Duodenal mucosa (tissue), 2 donors: ENCODE data around the gene FBLN7.

Source experiments
- H3K27ac ChIP-seq: one replicate; pipeline ENCODE4 v1.7.0; 2013; ENCODE audit warnings: low read depth, low read length
- H3K27me3 ChIP-seq, 2 donors: one replicate each; pipeline ENCODE4 v1.7.0; 2013; ENCODE audit warnings: low read length in 2 of 2, control low read depth in 1 of 2; ENCODE audit not compliant: insufficient read depth in 2 of 2, control insufficient read depth in 1 of 2
- H3K36me3 ChIP-seq, 2 donors: one replicate each; pipeline ENCODE4 v1.7.0; 2013; ENCODE audit warnings: low read length in 2 of 2, control low read depth in 1 of 2; ENCODE audit not compliant: insufficient read depth in 2 of 2, control insufficient read depth in 1 of 2
- H3K4me1 ChIP-seq, 2 donors: one replicate each; pipeline ENCODE4 v1.7.0; 2013; ENCODE audit warnings: low read length in 2 of 2, control low read depth in 1 of 2; ENCODE audit not compliant: insufficient read depth in 2 of 2, control insufficient read depth in 1 of 2
- H3K4me3 ChIP-seq, 2 donors: one replicate each; pipeline ENCODE4 v1.7.0; 2013; ENCODE audit warnings: low read length in 2 of 2, low read depth in 1 of 2
- H3K9ac ChIP-seq, 2 donors: one replicate each; pipeline ENCODE4 v1.7.0; 2013; ENCODE audit warnings: low read length in 2 of 2, low read depth in 1 of 2
- H3K9me3 ChIP-seq, 2 donors: one replicate each; pipeline ENCODE4 v1.7.0; 2013; ENCODE audit warnings: low read length in 2 of 2, control low read depth in 1 of 2; ENCODE audit not compliant: control insufficient read depth in 1 of 2

Gene FBLN7

GRCh38 chr2:112155331-112156151, 17.4 kb downstream of the FBLN7 start:
- no peaks in the 10 kb centered on the region for H3K9me3 ChIP-seq
- H3K4me1 ChIP-seq = peaks cover 5 to 10% of the 10 kb centered on the region in 2 donors
- H3K4me3 ChIP-seq = peak overlapping the region in 1 of 2 donors; percentile 9
- H3K27me3 ChIP-seq = no peaks in the 10 kb centered on the region
- no peak overlapping the region for H3K27ac ChIP-seq
- H3K36me3 ChIP-seq = no peaks in the 10 kb centered on the region
- no peak overlapping the region for H3K9ac ChIP-seq

DNA sequence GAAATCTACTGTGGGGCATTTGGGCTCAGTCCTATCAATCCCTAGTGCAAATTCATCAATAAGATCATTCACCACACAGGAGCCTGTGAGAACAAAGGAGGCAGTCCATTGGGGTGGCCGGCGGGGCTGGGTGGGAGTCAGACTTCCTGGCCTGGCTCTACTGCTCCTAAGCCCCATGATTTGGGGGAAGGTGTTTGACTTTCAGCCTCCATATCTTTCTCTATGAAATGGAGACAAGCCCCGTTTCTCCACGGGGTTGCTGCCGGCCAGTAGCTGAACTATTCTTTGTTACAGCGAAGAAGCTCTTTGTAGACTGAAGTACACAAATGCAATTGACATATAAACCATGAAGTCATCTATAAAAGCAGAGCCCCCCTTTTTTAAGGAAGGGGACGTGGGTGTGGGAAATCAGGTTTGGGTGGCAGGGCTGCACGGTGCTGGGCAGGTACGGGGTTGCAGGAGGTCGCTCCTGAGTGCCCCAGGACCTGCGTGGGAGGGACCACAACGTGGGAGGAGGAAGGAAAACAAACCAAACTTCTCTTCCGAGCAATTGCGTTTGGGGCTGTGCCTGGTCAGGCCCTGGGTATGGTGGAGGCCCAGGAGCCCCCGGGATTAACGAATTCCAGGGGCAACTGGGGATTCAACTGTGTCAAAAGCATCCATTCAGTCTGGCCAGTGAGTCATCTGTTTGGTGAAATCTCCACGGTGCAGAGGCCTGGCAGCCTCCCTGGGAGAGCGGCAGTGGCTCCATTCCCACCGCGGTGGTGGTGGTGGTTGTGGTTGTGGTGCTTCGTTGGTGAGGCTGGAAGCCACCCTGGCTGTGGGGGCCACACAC, 18.2 kb downstream of the FBLN7 start:
- Histone ChIP-seq H3K4me3 (peak overlapping the region in 1 of 2 donors; percentile 9), H3K9me3 (no peaks in the 10 kb centered on the region), H3K27me3 (no peaks in the 10 kb centered on the region), H3K27ac (no peak overlapping the region), H3K4me1 (peaks cover 5 to 10% of the 10 kb centered on the region in 2 donors), H3K9ac (no peak overlapping the region), H3K36me3 (no peaks in the 10 kb centered on the region)

- no peaks in the 10 kb centered on the region for H3K9me3 ChIP-seq
- no peaks in the 10 kb centered on the region for H3K36me3 ChIP-seq
- no peak overlapping the region for H3K27ac ChIP-seq
- no peak overlapping the region for H3K4me3 ChIP-seq
- peaks cover 5 to 10% of the 10 kb centered on the region in 2 donors for H3K4me1 ChIP-seq
- no peaks in the 10 kb centered on the region for H3K27me3 ChIP-seq
- H3K9ac ChIP-seq = no peak overlapping the region
Observed at GRCh38 chr2:112157472-112157871, 19.3 kb downstream of the FBLN7 start.

DNA sequence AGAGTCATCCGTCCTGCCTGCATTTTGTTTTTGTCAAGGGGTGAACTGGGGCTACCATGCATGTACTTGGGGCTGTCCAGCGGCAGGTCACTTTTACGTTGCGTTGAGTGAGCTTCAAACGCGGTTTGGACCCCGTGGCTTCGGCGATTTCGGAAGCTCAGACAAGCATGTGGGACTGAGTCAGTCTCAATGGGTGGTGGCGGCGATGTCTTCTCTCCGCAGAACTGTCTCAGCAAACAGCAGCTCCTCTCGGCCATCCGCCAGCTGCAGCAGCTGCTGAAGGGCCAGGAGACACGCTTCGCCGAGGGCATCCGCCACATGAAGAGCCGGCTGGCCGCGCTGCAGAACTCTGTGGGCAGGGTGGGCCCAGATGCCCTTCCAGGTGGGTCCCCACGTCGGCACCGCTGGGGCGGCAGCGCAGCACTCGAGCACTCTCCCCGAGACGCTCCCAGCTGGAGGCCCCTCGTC, 21.3 kb downstream of the FBLN7 start:
- Histone ChIP-seq H3K9ac (no peak overlapping the region), H3K27me3 (no peaks in the 10 kb centered on the region), H3K4me3 (no peak overlapping the region)

DNA sequence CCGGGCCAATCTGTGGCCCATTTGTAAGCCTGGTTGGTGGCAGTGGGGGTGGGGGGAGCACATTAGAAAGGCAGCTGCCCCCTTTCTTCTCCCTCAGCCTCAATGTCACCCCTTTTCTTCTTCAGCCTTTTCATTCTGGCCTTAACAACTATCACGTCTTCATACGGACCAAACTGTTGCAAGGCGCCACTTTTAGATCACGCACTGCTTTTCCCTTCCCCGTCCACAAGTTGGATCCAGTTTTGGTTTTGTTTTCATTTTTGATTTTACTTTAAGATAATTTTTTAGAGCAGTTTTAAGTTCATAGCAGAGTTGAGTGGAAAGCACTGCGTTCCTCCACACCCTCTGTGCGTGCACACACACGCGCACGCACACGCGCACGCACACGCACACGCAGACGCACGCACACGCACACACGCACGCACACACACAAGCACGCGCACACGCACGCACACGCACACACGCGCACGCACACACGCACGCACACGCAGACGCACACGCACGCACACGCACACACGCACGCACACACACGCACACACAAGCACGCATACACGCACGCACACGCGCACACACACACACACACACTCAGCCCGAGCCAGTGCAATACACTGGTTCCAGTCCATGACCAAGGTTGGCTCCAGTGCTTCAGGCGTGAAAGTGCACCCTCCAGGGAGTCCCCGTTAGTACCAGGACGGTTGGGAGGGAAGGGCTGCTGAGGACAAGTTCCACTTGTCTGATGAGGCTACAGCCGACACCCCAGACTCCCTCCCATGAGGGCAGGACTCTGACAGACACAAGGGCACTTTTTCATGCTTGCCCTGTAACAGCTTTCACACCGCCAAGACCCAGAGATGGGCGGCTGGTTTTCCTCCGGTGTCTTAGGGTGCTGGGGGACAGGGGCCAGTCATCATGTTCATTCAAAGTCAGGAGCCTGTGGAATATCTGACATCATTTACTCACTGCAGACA, 22.4 kb downstream of the FBLN7 start:
- H3K27me3 ChIP-seq = no peaks in the 10 kb centered on the region
- H3K36me3 ChIP-seq = no peaks in the 10 kb centered on the region
- H3K4me1 ChIP-seq = peaks cover 5 to 10% of the 10 kb centered on the region in 2 donors
- H3K9me3 ChIP-seq = no peaks in the 10 kb centered on the region
- H3K9ac ChIP-seq = no peak overlapping the region
- H3K4me3 ChIP-seq = no peak overlapping the region
- H3K27ac ChIP-seq = no peak overlapping the region

More for the DNA sequence above, 21.3 kb downstream of the FBLN7 start:
- Histone ChIP-seq H3K4me1 (peaks cover 5 to 10% of the 10 kb centered on the region in 2 donors), H3K9me3 (no peaks in the 10 kb centered on the region), H3K36me3 (no peaks in the 10 kb centered on the region), H3K27ac (no peak overlapping the region)

GRCh38 chr2:112161431-112162145, 23.4 kb downstream of the FBLN7 start:
- no peaks in the 10 kb centered on the region for H3K36me3 ChIP-seq
- H3K27ac ChIP-seq = no peak overlapping the region
- no peak overlapping the region for H3K9ac ChIP-seq
- H3K4me3 ChIP-seq = no peak overlapping the region
- no peaks in the 10 kb centered on the region for H3K9me3 ChIP-seq
- no peaks in the 10 kb centered on the region for H3K27me3 ChIP-seq
- H3K4me1 ChIP-seq = no peaks in the 10 kb centered on the region

GRCh38 chr2:112162341-112162740, 24.2 kb downstream of the FBLN7 start:
- no peaks in the 10 kb centered on the region for H3K27me3 ChIP-seq
- H3K36me3 ChIP-seq = no peaks in the 10 kb centered on the region
- H3K4me3 ChIP-seq = no peak overlapping the region
- H3K27ac ChIP-seq = no peak overlapping the region
- no peaks in the 10 kb centered on the region for H3K4me1 ChIP-seq
- H3K9ac ChIP-seq = no peak overlapping the region
- no peaks in the 10 kb centered on the region for H3K9me3 ChIP-seq

DNA sequence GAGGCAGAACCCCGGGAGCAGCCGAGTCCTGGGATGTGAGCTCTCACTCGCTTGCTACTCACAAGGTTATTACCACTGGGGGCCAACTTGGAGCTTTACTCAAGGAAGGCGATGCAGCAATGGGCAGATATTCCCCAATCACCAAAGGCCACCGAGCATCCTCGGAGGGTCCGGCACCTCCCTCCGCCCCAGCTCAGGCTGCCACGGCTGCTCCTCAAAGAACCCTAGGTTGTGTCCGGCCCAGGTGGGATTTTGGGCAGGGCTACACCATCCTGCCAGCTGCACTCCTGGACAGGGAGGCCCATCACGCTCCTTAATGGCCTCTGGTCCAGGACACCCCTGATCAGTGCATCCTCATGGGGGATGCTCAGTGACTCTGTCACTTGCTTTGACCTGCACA, 24.8 kb downstream of the FBLN7 start:
- Histone ChIP-seq H3K4me3 (no peak overlapping the region), H3K36me3 (no peaks in the 10 kb centered on the region), H3K27ac (no peak overlapping the region), H3K4me1 (no peaks in the 10 kb centered on the region), H3K27me3 (no peaks in the 10 kb centered on the region), H3K9me3 (no peaks in the 10 kb centered on the region), H3K9ac (no peak overlapping the region)

DNA sequence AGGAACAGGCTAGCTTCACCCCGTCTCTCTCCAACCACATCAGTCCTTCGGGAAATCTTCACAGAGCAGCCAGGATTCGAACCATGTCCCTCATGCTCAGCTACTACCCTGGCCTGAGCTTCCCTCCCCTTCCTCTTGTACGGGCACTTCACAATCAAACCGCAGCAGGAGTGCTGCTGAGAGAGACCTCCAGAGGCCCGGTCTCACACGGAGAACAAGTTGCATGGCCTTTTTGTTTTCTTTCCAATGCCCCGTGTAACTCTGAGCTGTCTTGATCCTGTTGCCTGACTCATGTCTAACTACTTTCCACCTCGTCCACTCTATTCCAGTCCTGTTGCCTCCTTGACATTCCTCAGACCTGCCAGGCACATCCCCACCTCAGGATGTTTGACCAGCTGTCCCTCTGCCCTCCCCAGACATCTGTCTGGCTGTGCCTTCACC, 25.4 kb downstream of the FBLN7 start:
- no peak overlapping the region for H3K9ac ChIP-seq
- no peak overlapping the region for H3K27ac ChIP-seq
- H3K4me3 ChIP-seq = no peak overlapping the region
- H3K36me3 ChIP-seq = no peaks in the 10 kb centered on the region
- no peaks in the 10 kb centered on the region for H3K4me1 ChIP-seq
- H3K9me3 ChIP-seq = no peaks in the 10 kb centered on the region
- no peaks in the 10 kb centered on the region for H3K27me3 ChIP-seq
